ENCODE data around the gene TAC3.
"Not testable (repeated sequence)": the region's sequence is repeated elsewhere in the genome, so short reads cannot be mapped to it uniquely, and the experiment has no call there.

Gene TAC3

DNA sequence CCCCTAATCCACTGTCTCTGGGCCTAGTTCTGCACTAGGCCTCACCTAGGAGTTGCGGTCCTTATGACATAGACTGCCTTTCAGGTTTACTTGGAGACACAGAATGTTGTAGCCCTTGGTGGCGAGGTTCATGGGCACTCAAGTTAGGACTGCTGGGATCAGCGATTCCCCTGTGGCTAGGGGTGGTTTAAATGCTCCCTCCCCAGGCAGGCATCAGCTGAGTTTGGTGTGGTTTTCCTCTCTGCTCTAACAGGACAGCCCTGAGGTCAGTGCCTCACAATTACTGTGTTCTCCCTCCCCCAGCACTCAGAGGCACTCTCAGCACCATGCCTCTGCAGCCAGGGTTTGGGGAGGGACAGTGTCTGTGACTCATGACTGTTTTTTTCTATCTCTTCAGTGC, 36.7 kb downstream of the TAC3 start:
- H3K9me3 ChIP-seq (ENCODE audit: severe bottlenecking): no peaks in the 10 kb centered on the region
- H3K27ac ChIP-seq: no peak overlapping the region
- no peaks in the 10 kb centered on the region for H3K27me3 ChIP-seq (ENCODE audit: insufficient read depth, low read depth, severe bottlenecking)
- no peak for TF ChIP-seq CTCF (IDR thresholded peaks at IDR 0.05; ENCODE audit: low read depth, low read length)
- no peaks in the 10 kb centered on the region for H3K36me3 ChIP-seq
- H3K4me3 ChIP-seq (ENCODE audit: low read depth, low read length): no peak overlapping the region
- DNase-seq: no peak

DNA sequence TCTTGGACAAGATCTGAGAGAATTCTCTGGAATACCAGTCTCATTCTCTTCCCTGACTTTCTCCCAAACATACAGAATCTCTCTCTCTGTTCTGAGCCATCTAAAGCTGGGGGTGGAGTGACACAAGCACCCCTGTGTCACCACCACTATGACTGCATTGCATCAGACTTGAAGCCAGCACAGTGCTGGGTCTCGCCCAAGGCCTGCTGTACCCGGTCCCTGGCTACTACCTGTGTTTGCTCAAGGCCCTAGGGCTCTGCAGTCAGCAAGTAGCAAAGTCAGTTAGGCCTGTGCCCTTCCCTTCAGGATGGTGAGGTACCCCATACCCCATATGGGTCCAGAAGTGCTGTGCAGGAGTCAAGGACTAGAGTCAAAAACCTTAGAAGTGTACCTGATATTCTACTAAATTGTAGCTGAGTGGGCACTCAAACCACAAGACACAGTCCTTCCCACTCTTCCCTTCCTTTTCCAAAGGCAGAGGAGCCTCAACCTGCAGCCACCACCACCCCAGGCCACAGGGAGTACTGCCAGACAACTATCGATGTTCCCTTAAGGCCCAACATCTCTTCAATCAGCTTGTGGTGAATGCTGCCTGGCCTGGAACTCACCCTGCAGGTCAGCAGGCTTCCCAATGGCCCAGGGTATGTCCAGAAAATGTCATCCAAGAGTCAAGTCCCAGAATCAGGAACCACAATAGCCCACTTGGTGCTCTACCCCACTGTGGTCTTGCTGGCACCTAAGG, 37.8 kb downstream of the TAC3 start:
- H3K36me3 ChIP-seq: no peaks in the 10 kb centered on the region
- no peak overlapping the region for H3K27ac ChIP-seq
- H3K4me3 ChIP-seq (ENCODE audit: low read depth, low read length): no peak overlapping the region
- H3K27me3 ChIP-seq (ENCODE audit: insufficient read depth, low read depth, severe bottlenecking): no peaks in the 10 kb centered on the region
- no peak for DNase-seq
- H3K9me3 ChIP-seq (ENCODE audit: severe bottlenecking): no peaks in the 10 kb centered on the region
- no peak for TF ChIP-seq CTCF (IDR thresholded peaks at IDR 0.05; ENCODE audit: low read depth, low read length)

- not testable (repeated sequence) for H3K27me3 ChIP-seq (ENCODE audit: insufficient read depth, low read depth, severe bottlenecking); H3K27ac ChIP-seq; H3K9me3 ChIP-seq (ENCODE audit: severe bottlenecking); H3K4me3 ChIP-seq (ENCODE audit: low read depth, low read length); H3K36me3 ChIP-seq; DNase-seq
Measured at GRCh38 chr12:56977361-56977760, 39.0 kb downstream of the TAC3 start.

- not testable (repeated sequence) for DNase-seq; H3K4me3 ChIP-seq (ENCODE audit: low read depth, low read length); H3K27ac ChIP-seq; H3K36me3 ChIP-seq; H3K9me3 ChIP-seq (ENCODE audit: severe bottlenecking); H3K27me3 ChIP-seq (ENCODE audit: insufficient read depth, low read depth, severe bottlenecking)
Measured at GRCh38 chr12:56974224-56974623, 42.1 kb downstream of the TAC3 start.

- H3K36me3 ChIP-seq; H3K27me3 ChIP-seq (ENCODE audit: insufficient read depth, low read depth, severe bottlenecking); H3K27ac ChIP-seq; H3K4me3 ChIP-seq (ENCODE audit: low read depth, low read length); DNase-seq; H3K9me3 ChIP-seq (ENCODE audit: severe bottlenecking): not testable (repeated sequence)
Measured at GRCh38 chr12:56968910-56969309, 47.4 kb downstream of the TAC3 start.

DNA sequence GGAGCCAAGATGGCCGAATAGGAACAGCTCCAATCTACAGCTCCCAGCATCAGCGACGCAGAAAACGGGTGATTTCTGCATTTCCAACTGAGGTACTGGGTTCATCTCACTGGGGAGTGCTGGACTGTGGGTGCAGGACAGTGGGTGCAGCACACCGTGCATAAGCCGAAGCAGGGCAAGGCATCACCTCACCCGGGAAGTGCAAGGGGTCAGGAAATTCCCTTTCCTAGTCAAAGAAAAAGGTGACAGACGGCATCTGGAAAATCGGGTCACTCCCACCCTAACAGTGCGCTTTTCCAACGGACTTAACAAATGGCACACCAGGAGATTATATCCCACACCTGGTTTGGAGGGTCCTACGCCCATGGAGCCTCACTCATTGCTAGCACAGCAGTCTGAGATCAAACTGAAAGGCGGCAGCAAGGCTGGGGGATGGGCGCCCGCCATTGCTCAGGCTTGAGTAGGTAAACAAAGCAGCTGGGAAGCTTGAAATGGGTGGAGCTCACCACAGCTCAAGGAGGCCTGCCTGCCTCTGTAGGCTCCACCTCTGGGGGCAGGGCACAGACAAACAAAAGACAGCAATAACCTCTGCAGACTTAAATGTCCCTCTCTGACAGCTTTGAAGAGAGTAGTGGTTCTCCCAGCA, 50.2 kb downstream of the TAC3 start:
- not testable (repeated sequence) for DNase-seq; H3K27me3 ChIP-seq (ENCODE audit: insufficient read depth, low read depth, severe bottlenecking); H3K9me3 ChIP-seq (ENCODE audit: severe bottlenecking); H3K27ac ChIP-seq; H3K4me3 ChIP-seq (ENCODE audit: low read depth, low read length); H3K36me3 ChIP-seq

- not testable (repeated sequence) for H3K4me3 ChIP-seq (ENCODE audit: low read depth, low read length); H3K27me3 ChIP-seq (ENCODE audit: insufficient read depth, low read depth, severe bottlenecking); H3K27ac ChIP-seq; H3K9me3 ChIP-seq (ENCODE audit: severe bottlenecking); H3K36me3 ChIP-seq; DNase-seq
Measured at GRCh38 chr12:56965124-56965523, 51.2 kb downstream of the TAC3 start.

GRCh38 chr12:56963557-56963956, 52.8 kb downstream of the TAC3 start:
- DNase-seq; H3K27me3 ChIP-seq (ENCODE audit: insufficient read depth, low read depth, severe bottlenecking); H3K9me3 ChIP-seq (ENCODE audit: severe bottlenecking); H3K4me3 ChIP-seq (ENCODE audit: low read depth, low read length); H3K36me3 ChIP-seq; H3K27ac ChIP-seq: not testable (repeated sequence)

DNA sequence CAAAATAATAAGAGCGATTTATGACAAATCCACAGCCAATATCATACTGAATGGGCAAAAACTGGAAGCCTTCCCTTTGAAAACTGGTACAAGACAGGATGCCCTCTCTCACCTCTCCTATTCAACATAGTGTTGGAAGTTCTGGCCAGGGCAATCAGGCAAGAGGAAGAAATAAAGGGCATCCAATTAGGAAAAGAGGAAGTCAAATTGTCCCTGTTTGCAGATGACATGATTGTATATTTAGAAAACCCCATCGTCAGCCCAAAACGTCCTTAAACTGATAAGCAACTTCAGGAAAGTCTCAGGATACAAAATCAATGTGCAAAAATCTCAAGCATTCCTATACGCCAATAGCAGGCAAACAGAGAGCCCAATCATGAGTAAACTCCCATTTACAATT, 54.1 kb downstream of the TAC3 start:
- not testable (repeated sequence) for DNase-seq, H3K27ac ChIP-seq

More for the DNA sequence above, 54.1 kb downstream of the TAC3 start:
- peaks cover 19% of the 10 kb centered on the region for H3K9me3 ChIP-seq (ENCODE audit: severe bottlenecking)
- H3K36me3 ChIP-seq; H3K4me3 ChIP-seq (ENCODE audit: low read depth, low read length); H3K27me3 ChIP-seq (ENCODE audit: insufficient read depth, low read depth, severe bottlenecking): not testable (repeated sequence)
